Measurements from ENCODE around the gene EMC9.

The EMC9 gene

DNA sequence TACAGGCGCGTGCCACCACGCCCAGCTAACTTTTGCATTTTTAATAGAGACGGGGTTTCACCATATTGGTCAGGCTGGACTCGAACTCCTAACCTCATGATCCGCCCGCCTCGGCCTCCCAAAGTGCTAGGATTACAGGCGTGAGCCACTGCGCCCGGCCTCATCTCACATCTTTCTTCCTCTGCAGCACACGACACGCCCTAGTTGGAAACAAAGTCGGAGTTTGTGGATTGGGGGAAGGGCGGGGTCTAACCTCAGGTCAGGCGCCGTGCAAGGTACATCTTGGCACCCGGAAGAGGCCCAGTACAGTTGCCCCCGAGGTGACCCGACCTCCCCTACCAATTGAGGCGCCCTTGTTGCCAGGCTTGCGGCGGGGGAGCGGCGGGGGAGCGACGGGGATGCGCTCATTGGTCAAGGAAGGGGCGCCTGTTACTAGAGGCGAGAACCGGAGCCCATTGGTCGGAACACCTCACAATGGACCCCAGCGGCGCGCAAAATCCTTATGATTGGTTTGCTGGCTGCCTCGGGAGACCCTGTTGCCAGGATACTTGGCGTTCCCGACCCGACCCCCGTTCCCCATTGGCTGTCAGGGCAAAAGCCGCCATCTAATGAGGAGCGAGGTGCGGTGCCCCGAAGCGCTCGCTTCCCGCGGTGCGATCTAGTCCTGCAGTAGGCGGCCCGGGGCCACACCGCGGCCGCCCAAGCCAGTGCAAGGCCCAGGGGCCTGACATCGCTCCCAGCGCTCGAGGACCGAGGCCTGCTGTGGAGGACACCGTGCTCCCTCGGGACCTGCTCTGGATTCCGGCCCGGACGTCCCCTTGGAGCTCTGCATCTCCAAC, 30.2 kb upstream of the EMC9 start, which contains the start of gene REC8:
TSS of gene REC8 (plus strand) at position 659 of the 839 bp plus-strand sequence. CDS start 473 bp downstream, outside the sequence.
- H3K4me1 ChIP-seq, result peaks cover 17 to 38% (median 26%) of the 10 kb centered on the region in 10 experiments
- peak within 1 kb of the TSS in 2 of 11 experiments; percentile 18 to 35; a peak in 2 of 22 replicates for H3K27ac ChIP-seq
- peak within 1 kb of the TSS in 8 of 10 experiments; percentile 41 to 65 (median 54); a peak in 16 of 20 replicates for H3K4me3 ChIP-seq
- H3K9ac ChIP-seq, result peak within 1 kb of the TSS in 8 of 11 experiments; percentile 6 to 50 (median 34); a peak in 10 of 22 replicates
- H3K4me2 ChIP-seq, result peak within 1 kb of the TSS; percentile 63 to 91 (median 78)
- peaks cover 0 to 37% (median 0%) of the 10 kb centered on the region in 11 experiments; a peak in 5 of 22 replicates for H4K20me1 ChIP-seq
- peaks cover 7 to 28% (median 24%) of the 10 kb centered on the region in 11 experiments; a peak in 21 of 22 replicates for H3K27me3 ChIP-seq
- H3K36me3 ChIP-seq, result peaks cover 6 to 88% (median 35%) of the 10 kb centered on the region in 11 experiments
- no peaks in the 10 kb centered on the region for H3K9me3 ChIP-seq (replicated peaks in 1 of 11)
- TF ChIP-seq Cebpa-rat (IDR thresholded peaks at IDR 0.05), result no peak

DNA sequence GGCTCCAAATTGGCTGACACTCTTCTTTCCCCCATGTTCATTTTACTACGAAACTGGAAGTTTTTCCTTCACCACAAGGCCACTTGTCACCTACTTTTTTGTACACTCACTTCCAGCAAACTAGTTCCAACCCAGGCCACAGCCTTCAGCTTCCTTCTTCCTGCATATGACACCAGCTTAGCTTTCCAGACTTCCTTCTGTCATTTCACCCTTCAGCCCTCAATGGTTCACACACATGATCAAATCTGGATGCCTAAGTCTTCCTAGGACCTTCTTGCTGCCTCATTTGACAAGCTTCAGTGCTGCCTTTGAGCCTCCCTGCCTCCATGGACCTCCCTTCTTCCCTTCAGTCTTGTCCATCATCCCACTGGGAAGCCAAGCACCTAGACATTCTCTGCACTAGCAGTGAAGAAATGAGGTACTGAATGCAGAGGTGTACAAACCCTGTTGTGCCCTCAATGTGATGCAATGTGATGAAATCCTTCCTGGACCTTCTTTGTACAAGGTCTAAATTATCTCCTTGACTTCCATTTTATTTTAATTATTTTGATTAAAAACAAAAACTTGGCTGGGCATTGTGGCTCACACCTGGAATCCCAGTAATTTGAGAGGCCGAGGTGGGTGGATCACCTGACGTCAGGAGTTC, 26.2 kb upstream of the EMC9 start:
- Histone ChIP-seq H3K9ac (peak overlapping the region in 1 of 11 experiments; percentile 30; a peak in 1 of 22 replicates), H3K36me3 (peaks cover 42 to 88% (median 68%) of the 10 kb centered on the region in 11 experiments), H3K27ac (peak overlapping the region in 4 of 11 experiments; percentile 17 to 67 (median 54); a peak in 6 of 22 replicates), H3K9me3 (replicated peaks in 1 of 11) (no peaks in the 10 kb centered on the region), H3K27me3 (peaks cover 7 to 27% (median 22%) of the 10 kb centered on the region in 11 experiments; a peak in 21 of 22 replicates), H3K4me1 (peaks cover 19 to 76% (median 31%) of the 10 kb centered on the region in 10 experiments), H4K20me1 (peaks cover 0 to 61% (median 1%) of the 10 kb centered on the region in 11 experiments; a peak in 8 of 22 replicates), H3K4me2 (peak overlapping the region in 4 of 11 experiments; percentile 18 to 100 (median 71); a peak in 5 of 22 replicates), H3K4me3 (no peak overlapping the region)
- no peak for TF ChIP-seq Cebpa-rat (IDR thresholded peaks at IDR 0.05)

DNA sequence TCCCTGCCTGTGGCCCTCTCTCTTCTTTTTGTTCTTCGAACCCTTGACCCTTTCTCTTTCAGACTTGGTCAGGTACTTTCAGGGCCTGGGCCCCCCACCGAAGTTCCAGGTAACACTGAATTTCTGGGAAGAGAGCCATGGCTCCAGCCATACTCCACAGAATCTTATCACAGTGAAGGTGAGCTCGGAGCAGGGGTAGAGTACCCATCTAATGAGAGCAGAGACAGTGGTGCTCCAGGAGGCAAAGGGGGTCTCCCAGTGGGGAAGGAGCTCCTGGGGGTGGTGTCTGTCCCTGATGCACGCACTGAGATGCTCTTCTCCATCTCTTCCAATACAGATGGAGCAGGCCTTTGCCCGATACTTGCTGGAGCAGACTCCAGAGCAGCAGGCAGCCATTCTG, 24.4 kb upstream of the EMC9 start:
- Histone ChIP-seq H3K27me3 (peaks cover 0 to 14% (median 4%) of the 10 kb centered on the region in 11 experiments; a peak in 15 of 22 replicates), H3K9me3 (replicated peaks in 1 of 11) (no peaks in the 10 kb centered on the region), H3K27ac (no peak overlapping the region), H3K4me1 (peaks cover 20 to 74% (median 29%) of the 10 kb centered on the region in 10 experiments), H3K36me3 (peaks cover 49 to 87% (median 68%) of the 10 kb centered on the region in 11 experiments), H3K4me2 (peak overlapping the region in 2 of 11 experiments; percentile 98 to 100; a peak in 5 of 22 replicates), H3K4me3 (no peak overlapping the region), H4K20me1 (peaks cover 0 to 53% (median 4%) of the 10 kb centered on the region in 11 experiments; a peak in 10 of 22 replicates), H3K9ac (peak overlapping the region in 1 of 11 experiments; percentile 30; a peak in 2 of 22 replicates)
- no peak for TF ChIP-seq Cebpa-rat (IDR thresholded peaks at IDR 0.05)

DNA sequence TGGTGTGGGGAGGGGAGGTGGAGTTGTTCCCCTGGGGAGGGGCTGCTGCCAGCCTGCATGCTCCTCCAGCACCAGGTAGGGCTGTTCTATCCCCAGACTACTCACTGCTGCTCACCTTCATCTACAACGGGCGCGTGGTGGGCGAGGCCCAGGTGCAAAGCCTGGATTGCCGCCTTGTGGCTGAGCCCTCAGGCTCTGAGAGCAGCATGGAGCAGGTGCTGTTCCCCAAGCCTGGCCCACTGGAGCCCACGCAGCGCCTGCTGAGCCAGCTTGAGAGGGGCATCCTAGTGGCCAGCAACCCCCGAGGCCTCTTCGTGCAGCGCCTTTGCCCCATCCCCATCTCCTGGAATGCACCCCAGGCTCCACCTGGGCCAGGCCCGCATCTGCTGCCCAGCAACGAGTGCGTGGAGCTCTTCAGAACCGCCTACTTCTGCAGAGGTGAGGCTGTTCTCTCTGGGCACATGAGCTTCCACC, 23.2 kb upstream of the EMC9 start:
- peaks cover 25 to 77% (median 36%) of the 10 kb centered on the region in 10 experiments for H3K4me1 ChIP-seq
- H4K20me1 ChIP-seq, result peaks cover 0 to 54% (median 12%) of the 10 kb centered on the region in 11 experiments; a peak in 15 of 22 replicates
- H3K27ac ChIP-seq, result no peak overlapping the region
- H3K4me3 ChIP-seq, result no peak overlapping the region
- TF ChIP-seq Cebpa-rat (IDR thresholded peaks at IDR 0.05), result no peak
- H3K36me3 ChIP-seq, result peaks cover 61 to 87% (median 75%) of the 10 kb centered on the region in 11 experiments
- peaks cover 0 to 3% (median 0%) of the 10 kb centered on the region in 11 experiments; a peak in 2 of 22 replicates for H3K27me3 ChIP-seq
- 0 out of 22 replicates have a peak overlapping the region, but pooled peaks of 2 of the 11 experiments have one; percentile 13 to 91 for H3K9ac ChIP-seq
- H3K9me3 ChIP-seq (replicated peaks in 1 of 11), result no peaks in the 10 kb centered on the region
- H3K4me2 ChIP-seq, result peak overlapping the region in 2 of 11 experiments; percentile 98 to 100; a peak in 2 of 22 replicates

DNA sequence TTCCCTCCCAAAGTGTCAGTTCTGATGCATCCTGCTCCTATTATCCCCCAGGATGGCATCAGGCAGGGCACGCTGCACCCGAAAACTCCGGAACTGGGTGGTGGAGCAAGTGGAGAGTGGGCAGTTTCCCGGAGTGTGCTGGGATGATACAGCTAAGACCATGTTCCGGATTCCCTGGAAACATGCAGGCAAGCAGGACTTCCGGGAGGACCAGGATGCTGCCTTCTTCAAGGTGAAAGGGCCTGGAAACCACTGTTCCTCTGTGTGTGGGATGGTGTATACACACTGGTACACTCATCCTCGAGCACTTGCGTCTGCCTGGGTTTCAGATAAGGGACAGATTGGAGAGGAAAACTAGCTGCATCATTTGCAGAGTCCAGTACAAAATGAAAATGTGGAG, 20.7 kb upstream of the EMC9 start:
- Histone ChIP-seq H3K4me1 (peaks cover 25 to 67% (median 33%) of the 10 kb centered on the region in 10 experiments), H3K27ac (peak overlapping the region in 10 of 11 experiments; percentile 75 to 97 (median 88); a peak in 20 of 22 replicates), H4K20me1 (peaks cover 0 to 52% (median 12%) of the 10 kb centered on the region in 11 experiments; a peak in 15 of 22 replicates), H3K9me3 (replicated peaks in 1 of 11) (no peaks in the 10 kb centered on the region), H3K36me3 (peaks cover 73 to 91% (median 84%) of the 10 kb centered on the region in 11 experiments), H3K4me2 (peak overlapping the region; percentile 89 to 100 (median 98)), H3K27me3 (no peaks in the 10 kb centered on the region), H3K9ac (peak overlapping the region; percentile 76 to 94 (median 90)), H3K4me3 (peak overlapping the region; percentile 61 to 82 (median 69); a peak in 17 of 20 replicates)
- no peak for TF ChIP-seq Cebpa-rat (IDR thresholded peaks at IDR 0.05)

DNA sequence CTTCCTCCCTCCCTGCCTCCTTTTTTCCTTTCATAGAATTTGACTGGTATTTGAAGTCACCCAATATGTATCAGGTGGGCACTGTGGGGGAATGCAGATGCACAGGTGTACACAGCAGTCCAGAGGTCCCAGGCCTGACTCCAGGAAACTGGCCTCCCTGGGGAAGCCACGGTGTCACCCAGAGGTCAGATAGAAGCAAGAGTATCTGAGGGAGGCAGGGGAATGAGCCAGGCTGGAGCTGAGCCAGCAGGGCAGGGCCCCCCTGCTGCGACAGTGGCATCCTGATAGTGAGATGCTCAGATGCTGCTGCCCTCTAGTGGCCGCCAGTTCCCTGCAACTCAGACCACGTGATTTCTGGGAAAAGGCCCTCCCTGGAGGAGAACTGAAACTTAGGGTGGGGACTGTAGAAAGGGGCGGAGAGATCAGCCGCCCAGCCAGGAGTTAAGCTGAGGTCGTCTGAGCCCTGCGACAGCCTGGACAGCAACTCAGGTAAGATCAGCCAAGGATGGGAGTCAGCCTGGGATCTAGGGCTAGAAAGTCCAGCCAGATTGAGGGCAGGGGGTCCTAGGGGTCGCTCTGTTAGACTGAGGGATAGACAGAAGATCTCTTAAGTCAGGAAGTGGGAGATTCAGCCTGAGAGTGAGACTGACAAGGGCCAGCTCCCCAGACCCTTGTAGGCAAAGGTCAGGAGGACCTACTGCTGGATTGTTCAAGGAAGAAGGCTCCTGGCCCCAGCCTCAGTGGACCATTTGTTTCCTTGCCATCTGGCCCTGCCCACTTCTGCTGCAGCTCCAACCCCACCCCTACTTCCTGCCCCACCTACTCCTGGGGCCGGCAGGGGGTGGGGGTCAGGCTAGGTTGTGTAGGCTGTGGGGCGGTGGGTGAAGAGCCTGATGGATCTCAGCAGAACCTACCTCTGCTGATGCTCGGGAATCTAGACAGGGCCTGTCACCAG, 19.7 kb upstream of the EMC9 start, which contains the start of gene IRF9:
TSS of gene IRF9 (plus strand) at position 416 of the 955 bp plus-strand sequence. CDS start 880 bp downstream, outside the sequence.
- Histone ChIP-seq H3K27ac (peak within 1 kb of the TSS; percentile 75 to 97 (median 86)), H4K20me1 (peaks cover 0 to 52% (median 12%) of the 10 kb centered on the region in 11 experiments; a peak in 16 of 22 replicates)
- no peak for TF ChIP-seq Cebpa-rat (IDR thresholded peaks at IDR 0.05)

DNA sequence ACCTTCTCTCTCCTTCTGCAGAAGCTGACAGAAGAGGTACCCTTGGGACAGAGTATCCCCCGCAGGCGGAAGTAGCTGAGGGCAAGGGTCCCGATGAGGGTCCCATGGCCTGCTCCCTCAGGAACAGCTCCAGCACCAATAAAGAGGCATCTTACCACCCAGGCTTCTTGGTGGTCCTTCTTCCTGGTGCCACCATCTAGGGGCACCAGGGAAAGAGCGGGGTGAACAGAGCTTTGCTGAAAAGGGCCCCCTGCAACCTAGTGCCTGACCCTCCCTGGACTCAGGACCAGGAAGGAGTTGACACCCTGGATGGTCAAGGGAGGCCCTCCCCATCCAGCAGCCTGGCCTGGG, 19.1 kb upstream of the EMC9 start:
- Histone ChIP-seq H3K36me3 (peaks cover 73 to 91% (median 85%) of the 10 kb centered on the region in 11 experiments), H3K27me3 (no peaks in the 10 kb centered on the region), H3K4me2 (peak overlapping the region; percentile 74 to 100 (median 98); a peak in 20 of 22 replicates), H3K4me3 (no peak overlapping the region; a peak in 1 of 20 replicates), H3K27ac (peak overlapping the region in 9 of 11 experiments; percentile 48 to 97 (median 91); a peak in 19 of 22 replicates), H3K4me1 (peaks cover 25 to 55% (median 34%) of the 10 kb centered on the region in 10 experiments), H4K20me1 (peaks cover 0 to 46% (median 12%) of the 10 kb centered on the region in 11 experiments; a peak in 16 of 22 replicates), H3K9ac (peak overlapping the region; percentile 2 to 94 (median 81); a peak in 15 of 22 replicates), H3K9me3 (replicated peaks in 1 of 11) (no peaks in the 10 kb centered on the region)
- no peak for TF ChIP-seq Cebpa-rat (IDR thresholded peaks at IDR 0.05)

More for the DNA sequence above, 19.7 kb upstream of the EMC9 start, which contains the start of gene IRF9:
- Histone ChIP-seq H3K27me3 (no peaks in the 10 kb centered on the region), H3K4me2 (peak within 1 kb of the TSS; percentile 89 to 100 (median 98)), H3K4me3 (peak within 1 kb of the TSS; percentile 61 to 82 (median 69)), H3K36me3 (peaks cover 73 to 91% (median 85%) of the 10 kb centered on the region in 11 experiments), H3K9ac (peak within 1 kb of the TSS; percentile 76 to 94 (median 90)), H3K9me3 (replicated peaks in 1 of 11) (no peaks in the 10 kb centered on the region), H3K4me1 (peaks cover 25 to 58% (median 32%) of the 10 kb centered on the region in 10 experiments)

Data from BLaER1 treated with 17β-estradiol and CSF1 and Interleukin-3, amounts not matched to agents 10 nM and 100 nM (cell line).